ENCODE measurements around the gene CBFA2T3.

Gene CBFA2T3

DNA sequence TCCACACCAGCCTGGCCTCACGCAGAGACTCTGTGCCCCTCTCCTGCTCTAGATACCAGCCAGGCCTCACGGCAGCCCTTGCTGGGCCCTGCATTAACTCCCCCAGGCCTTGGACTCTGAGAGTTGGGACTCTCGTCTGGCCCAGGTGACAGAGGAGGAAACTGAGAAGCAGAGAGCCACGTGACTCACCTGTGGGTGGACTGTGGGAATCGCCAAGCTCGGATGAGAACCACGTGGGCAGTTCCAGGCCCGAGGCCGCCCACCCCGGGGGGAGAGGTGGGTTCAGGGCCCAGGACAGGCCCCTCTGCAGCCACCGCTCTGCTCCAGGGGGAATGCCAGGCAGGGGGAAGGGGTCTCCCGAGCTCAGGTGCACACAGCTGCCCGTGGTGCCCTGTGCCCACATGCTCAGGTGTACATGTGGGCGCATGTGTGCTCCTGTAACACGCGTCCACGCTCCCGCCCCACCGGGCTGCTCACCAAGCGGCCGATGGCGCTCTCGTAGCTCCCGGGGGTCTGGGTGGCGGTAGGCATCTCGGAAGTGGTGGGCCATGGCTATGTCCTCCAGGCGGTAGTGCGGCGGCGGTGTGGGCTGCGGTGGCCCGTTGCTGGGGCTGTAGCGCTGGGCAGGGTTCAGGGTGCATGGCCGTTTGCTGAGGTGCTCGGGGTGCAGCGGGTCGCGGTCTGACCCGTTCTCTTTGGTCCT is 92.3 kb downstream of the CBFA2T3 start:
- H3K4me1 ChIP-seq (ENCODE audit: control insufficient read depth, insufficient read depth, low read length) = no peaks in the 10 kb centered on the region
- H3K9me3 ChIP-seq (ENCODE audit: control insufficient read depth, insufficient read depth, low read depth, low read length) = no peaks in the 10 kb centered on the region
- H3K4me3 ChIP-seq (ENCODE audit: low read depth, low read length) = no peak overlapping the region
- no peak overlapping the region for H3K27ac ChIP-seq (ENCODE audit: extremely low read depth, low read depth, low read length)
- no peaks in the 10 kb centered on the region for H3K36me3 ChIP-seq (ENCODE audit: control insufficient read depth in 2 of 2, insufficient read depth in 1 of 2, low read length in 2 of 2)
- ChIA-PET POLR2A (no interaction called here), CTCF (no interaction called here)
- no peak for TF ChIP-seq ZNF239 (tag by site-specific recombination; IDR thresholded peaks at IDR 0.05)
- 0 out of 2 replicates have a peak, but pooled peaks have one; percentile 15 for TF ChIP-seq EGR2 (tag by site-specific recombination; IDR thresholded peaks at IDR 0.05; ENCODE audit: low read depth)

DNA sequence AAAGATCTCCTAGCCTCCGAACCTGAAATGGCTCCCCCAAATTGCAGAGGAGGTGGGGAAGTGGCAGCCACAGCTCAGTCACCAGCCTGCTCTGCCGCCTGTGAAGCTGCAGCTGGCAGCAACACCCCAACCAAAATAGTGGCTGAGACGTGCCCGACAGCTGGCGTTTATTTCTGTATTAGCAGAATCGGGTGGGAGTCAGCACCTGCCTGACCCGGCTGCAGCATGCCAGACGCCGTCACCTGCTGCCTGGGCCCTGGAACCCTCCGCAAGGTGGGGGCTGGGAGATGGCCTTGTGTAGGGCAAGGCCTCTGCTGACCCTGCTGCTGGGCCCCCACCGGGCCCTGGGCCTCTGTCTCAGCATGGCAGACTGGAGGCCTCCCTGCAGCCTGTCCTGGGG is 93.1 kb downstream of the CBFA2T3 start:
- Histone ChIP-seq H3K36me3 (ENCODE audit: control insufficient read depth in 2 of 2, insufficient read depth in 1 of 2, low read length in 2 of 2) (no peaks in the 10 kb centered on the region), H3K4me1 (ENCODE audit: control insufficient read depth, insufficient read depth, low read length) (no peaks in the 10 kb centered on the region), H3K9me3 (ENCODE audit: control insufficient read depth, insufficient read depth, low read depth, low read length) (no peaks in the 10 kb centered on the region), H3K27ac (ENCODE audit: extremely low read depth, low read depth, low read length) (no peak overlapping the region), H3K4me3 (ENCODE audit: low read depth, low read length) (no peak overlapping the region)
- ChIA-PET CTCF (interaction anchor here (0.7 kb wide), 1 partner anchor 464 kb away, joined by 3 read pairs; no protein-coding TSS in a partner anchor), POLR2A (no interaction called here)
- TF ChIP-seq ZNF416 (tag by site-specific recombination; IDR thresholded peaks at IDR 0.05) (no peak), ZBTB21 (tag by site-specific recombination; IDR thresholded peaks at IDR 0.05) (no peak), ZNF10 (tag by site-specific recombination; IDR thresholded peaks at IDR 0.05) (0 out of 2 replicates have a peak, but pooled peaks have one; percentile 17), ZNF747 (tag by site-specific recombination; IDR thresholded peaks at IDR 0.05) (no peak)
- TF ChIP-seq, protein P1, sequence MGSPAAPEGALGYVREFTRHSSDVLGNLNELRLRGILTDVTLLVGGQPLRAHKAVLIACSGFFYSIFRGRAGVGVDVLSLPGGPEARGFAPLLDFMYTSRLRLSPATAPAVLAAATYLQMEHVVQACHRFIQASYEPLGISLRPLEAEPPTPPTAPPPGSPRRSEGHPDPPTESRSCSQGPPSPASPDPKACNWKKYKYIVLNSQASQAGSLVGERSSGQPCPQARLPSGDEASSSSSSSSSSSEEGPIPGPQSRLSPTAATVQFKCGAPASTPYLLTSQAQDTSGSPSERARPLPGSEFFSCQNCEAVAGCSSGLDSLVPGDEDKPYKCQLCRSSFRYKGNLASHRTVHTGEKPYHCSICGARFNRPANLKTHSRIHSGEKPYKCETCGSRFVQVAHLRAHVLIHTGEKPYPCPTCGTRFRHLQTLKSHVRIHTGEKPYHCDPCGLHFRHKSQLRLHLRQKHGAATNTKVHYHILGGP (tag by site-specific recombination; IDR thresholded peaks at IDR 0.05) = no peak
- TF ChIP-seq, protein P2, sequence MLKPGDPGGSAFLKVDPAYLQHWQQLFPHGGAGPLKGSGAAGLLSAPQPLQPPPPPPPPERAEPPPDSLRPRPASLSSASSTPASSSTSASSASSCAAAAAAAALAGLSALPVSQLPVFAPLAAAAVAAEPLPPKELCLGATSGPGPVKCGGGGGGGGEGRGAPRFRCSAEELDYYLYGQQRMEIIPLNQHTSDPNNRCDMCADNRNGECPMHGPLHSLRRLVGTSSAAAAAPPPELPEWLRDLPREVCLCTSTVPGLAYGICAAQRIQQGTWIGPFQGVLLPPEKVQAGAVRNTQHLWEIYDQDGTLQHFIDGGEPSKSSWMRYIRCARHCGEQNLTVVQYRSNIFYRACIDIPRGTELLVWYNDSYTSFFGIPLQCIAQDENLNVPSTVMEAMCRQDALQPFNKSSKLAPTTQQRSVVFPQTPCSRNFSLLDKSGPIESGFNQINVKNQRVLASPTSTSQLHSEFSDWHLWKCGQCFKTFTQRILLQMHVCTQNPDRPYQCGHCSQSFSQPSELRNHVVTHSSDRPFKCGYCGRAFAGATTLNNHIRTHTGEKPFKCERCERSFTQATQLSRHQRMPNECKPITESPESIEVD (tag by site-specific recombination; IDR thresholded peaks at IDR 0.05) = no peak
- TF ChIP-seq, protein P3, sequence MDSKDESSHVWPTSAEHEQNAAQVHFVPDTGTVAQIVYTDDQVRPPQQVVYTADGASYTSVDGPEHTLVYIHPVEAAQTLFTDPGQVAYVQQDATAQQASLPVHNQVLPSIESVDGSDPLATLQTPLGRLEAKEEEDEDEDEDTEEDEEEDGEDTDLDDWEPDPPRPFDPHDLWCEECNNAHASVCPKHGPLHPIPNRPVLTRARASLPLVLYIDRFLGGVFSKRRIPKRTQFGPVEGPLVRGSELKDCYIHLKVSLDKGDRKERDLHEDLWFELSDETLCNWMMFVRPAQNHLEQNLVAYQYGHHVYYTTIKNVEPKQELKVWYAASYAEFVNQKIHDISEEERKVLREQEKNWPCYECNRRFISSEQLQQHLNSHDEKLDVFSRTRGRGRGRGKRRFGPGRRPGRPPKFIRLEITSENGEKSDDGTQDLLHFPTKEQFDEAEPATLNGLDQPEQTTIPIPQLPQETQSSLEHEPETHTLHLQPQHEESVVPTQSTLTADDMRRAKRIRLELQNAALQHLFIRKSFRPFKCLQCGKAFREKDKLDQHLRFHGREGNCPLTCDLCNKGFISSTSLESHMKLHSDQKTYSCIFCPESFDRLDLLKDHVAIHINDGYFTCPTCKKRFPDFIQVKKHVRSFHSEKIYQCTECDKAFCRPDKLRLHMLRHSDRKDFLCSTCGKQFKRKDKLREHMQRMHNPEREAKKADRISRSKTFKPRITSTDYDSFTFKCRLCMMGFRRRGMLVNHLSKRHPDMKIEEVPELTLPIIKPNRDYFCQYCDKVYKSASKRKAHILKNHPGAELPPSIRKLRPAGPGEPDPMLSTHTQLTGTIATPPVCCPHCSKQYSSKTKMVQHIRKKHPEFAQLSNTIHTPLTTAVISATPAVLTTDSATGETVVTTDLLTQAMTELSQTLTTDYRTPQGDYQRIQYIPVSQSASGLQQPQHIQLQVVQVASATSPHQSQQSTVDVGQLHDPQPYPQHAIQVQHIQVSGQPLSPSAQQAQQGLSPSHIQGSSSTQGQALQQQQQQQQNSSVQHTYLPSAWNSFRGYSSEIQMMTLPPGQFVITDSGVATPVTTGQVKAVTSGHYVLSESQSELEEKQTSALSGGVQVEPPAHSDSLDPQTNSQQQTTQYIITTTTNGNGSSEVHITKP (tag by site-specific recombination; IDR thresholded peaks at IDR 0.05) = no peak

DNA sequence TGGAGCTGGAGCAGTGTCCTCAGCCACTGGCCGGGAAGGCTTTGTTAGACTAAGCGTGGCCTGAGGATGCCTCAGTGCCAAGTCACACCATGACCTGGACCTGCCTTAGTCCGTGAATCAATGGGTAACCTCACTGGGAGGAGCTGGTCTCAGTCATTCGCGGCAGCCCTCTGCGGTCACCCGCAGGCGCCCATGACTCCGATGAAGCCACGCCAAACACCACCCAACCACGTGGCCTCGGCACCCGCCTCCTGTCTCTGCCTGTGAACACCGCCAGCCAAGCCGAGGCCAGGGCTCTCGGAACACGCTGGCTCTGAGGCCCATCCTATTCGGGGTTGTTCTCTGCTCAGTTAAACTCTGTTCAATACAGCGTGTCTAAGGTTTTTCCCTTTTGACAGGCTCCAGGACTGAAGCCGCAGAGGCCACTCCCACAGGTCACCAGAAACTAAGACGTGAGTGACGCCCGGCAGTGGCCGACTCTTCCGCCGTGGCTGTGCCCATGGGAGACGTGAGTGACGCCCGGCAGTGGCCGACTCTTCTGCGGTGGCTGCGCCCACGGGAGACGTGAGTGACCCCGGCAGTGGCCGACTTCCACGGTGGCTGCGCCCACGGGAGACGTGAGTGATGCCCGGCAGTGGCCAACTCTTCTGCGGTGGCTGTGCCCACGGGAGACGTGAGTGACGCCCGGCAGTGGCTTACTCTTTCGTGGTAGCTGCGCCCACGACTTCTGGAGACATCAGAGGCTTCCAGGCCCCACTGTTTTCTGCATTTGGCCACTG is 93.7 kb downstream of the CBFA2T3 start:
- POLR2A ChIA-PET = no interaction called here
- TF ChIP-seq ZNF561 (tag by site-specific recombination; IDR thresholded peaks at IDR 0.05; ENCODE audit: borderline replicate concordance) (no peak), ZNF155 (tag by site-specific recombination; IDR thresholded peaks at IDR 0.05) (no peak), ZNF830 (tag by site-specific recombination; IDR thresholded peaks at IDR 0.05; ENCODE audit: low read depth) (no peak), ZNF211 (tag by site-specific recombination; IDR thresholded peaks at IDR 0.05; ENCODE audit: low read depth) (no peak)
- TF ChIP-seq, protein P4, sequence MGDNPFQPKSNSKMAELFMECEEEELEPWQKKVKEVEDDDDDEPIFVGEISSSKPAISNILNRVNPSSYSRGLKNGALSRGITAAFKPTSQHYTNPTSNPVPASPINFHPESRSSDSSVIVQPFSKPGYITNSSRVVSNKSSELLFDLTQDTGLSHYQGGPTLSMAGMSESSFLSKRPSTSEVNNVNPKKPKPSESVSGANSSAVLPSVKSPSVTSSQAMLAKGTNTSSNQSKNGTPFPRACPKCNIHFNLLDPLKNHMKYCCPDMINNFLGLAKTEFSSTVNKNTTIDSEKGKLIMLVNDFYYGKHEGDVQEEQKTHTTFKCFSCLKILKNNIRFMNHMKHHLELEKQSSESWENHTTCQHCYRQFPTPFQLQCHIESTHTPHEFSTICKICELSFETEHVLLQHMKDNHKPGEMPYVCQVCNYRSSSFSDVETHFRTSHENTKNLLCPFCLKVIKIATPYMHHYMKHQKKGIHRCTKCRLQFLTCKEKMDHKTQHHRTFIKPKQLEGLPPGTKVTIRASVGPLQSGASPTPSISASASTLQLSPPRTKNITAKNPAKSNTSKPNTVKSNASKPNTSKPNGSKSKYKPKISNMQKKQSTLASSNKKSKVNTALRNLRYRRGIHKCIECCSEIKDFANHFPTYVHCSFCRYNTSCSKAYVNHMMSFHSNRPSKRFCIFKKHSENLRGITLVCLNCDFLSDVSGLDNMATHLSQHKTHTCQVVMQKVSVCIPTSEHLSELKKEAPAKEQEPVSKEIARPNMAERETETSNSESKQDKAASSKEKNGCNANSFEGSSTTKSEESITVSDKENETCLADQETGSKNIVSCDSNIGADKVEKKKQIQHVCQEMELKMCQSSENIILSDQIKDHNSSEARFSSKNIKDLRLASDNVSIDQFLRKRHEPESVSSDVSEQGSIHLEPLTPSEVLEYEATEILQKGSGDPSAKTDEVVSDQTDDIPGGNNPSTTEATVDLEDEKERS (tag by site-specific recombination; IDR thresholded peaks at IDR 0.05) = no peak
- TF ChIP-seq, protein P5, sequence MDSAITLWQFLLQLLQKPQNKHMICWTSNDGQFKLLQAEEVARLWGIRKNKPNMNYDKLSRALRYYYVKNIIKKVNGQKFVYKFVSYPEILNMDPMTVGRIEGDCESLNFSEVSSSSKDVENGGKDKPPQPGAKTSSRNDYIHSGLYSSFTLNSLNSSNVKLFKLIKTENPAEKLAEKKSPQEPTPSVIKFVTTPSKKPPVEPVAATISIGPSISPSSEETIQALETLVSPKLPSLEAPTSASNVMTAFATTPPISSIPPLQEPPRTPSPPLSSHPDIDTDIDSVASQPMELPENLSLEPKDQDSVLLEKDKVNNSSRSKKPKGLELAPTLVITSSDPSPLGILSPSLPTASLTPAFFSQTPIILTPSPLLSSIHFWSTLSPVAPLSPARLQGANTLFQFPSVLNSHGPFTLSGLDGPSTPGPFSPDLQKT (IDR thresholded peaks at IDR 0.05; ENCODE audit: borderline replicate concordance, low read depth, low read length) = no peak

More for the DNA sequence above, 93.7 kb downstream of the CBFA2T3 start:
- Histone ChIP-seq H3K4me1 (ENCODE audit: control insufficient read depth, insufficient read depth, low read length) (no peaks in the 10 kb centered on the region), H3K36me3 (ENCODE audit: control insufficient read depth in 2 of 2, insufficient read depth in 1 of 2, low read length in 2 of 2) (no peaks in the 10 kb centered on the region), H3K9me3 (ENCODE audit: control insufficient read depth, insufficient read depth, low read depth, low read length) (no peaks in the 10 kb centered on the region), H3K4me3 (ENCODE audit: low read depth, low read length) (no peak overlapping the region), H3K27ac (ENCODE audit: extremely low read depth, low read depth, low read length) (no peak overlapping the region)
- CTCF ChIA-PET = interaction anchor here (0.7 kb wide), 1 partner anchor 464 kb away, joined by 3 read pairs; no protein-coding TSS in a partner anchor

Measured in HEK293 (cell line).